ENCODE data around the gene PLD2.
A peak's percentile ranks its signal among the peaks of the same experiment; 100 is the strongest.
"Not testable (repeated sequence)": the region's sequence is repeated elsewhere in the genome, so short reads cannot be mapped to it uniquely, and the experiment has no call there.

Gene PLD2

GRCh38 chr17:4810696-4811290, 3.8 kb downstream of the PLD2 start:
- H3K36me3 Mint-ChIP-seq: peaks cover 14% of the 10 kb centered on the region
- H3K27ac Mint-ChIP-seq: no peak overlapping the region
- ATAC-seq (no peak), DNase-seq (ENCODE audit: low spot score in 2 of 2) (no peak)
- H3K4me3 Mint-ChIP-seq: no peak overlapping the region
- H3K9me3 Mint-ChIP-seq: no peaks in the 10 kb centered on the region
- peaks cover 21% of the 10 kb centered on the region for H3K4me1 Mint-ChIP-seq

- Mint-ChIP-seq H3K4me3 (no peak overlapping the region), H3K4me1 (peaks cover 18% of the 10 kb centered on the region), H3K36me3 (peaks cover 18% of the 10 kb centered on the region), H3K27ac (no peak overlapping the region), H3K9me3 (no peaks in the 10 kb centered on the region)
- DNase-seq (ENCODE audit: low spot score in 2 of 2) (no peak), ATAC-seq (no peak)
Observed at GRCh38 chr17:4811471-4811870, 4.5 kb downstream of the PLD2 start.

GRCh38 chr17:4812690-4813089, 5.7 kb downstream of the PLD2 start:
- no peak overlapping the region for H3K27ac Mint-ChIP-seq
- no peak overlapping the region for H3K4me3 Mint-ChIP-seq

GRCh38 chr17:4815043-4815675, 8.2 kb downstream of the PLD2 start:
- Mint-ChIP-seq H3K4me3 (no peak overlapping the region), H3K9me3 (no peaks in the 10 kb centered on the region), H3K27ac (no peak overlapping the region), H3K36me3 (peaks cover 36% of the 10 kb centered on the region), H3K4me1 (no peaks in the 10 kb centered on the region)
- no peak for DNase-seq (ENCODE audit: low spot score in 2 of 2)
- no peak for ATAC-seq

More at GRCh38 chr17:4812690-4813089, 5.7 kb downstream of the PLD2 start:
- no peak for ATAC-seq
- Mint-ChIP-seq H3K4me1 (peaks cover 16% of the 10 kb centered on the region), H3K36me3 (peaks cover 27% of the 10 kb centered on the region), H3K9me3 (no peaks in the 10 kb centered on the region)
- DNase-seq (ENCODE audit: low spot score in 2 of 2): no peak

- H3K9me3 Mint-ChIP-seq: no peaks in the 10 kb centered on the region
- peaks cover 45% of the 10 kb centered on the region for H3K36me3 Mint-ChIP-seq
- no peaks in the 10 kb centered on the region for H3K4me1 Mint-ChIP-seq
- DNase-seq (ENCODE audit: low spot score in 2 of 2): no peak
- H3K27ac Mint-ChIP-seq: no peak overlapping the region
- H3K4me3 Mint-ChIP-seq: no peak overlapping the region
- ATAC-seq: no peak
Observed at GRCh38 chr17:4816826-4817225, 9.9 kb downstream of the PLD2 start.

GRCh38 chr17:4818276-4818675, 11.3 kb downstream of the PLD2 start:
- ATAC-seq (no peak), DNase-seq (ENCODE audit: low spot score in 2 of 2) (no peak)
- no peak overlapping the region for H3K4me3 Mint-ChIP-seq
- H3K36me3 Mint-ChIP-seq: peaks cover 48% of the 10 kb centered on the region
- H3K9me3 Mint-ChIP-seq: no peaks in the 10 kb centered on the region
- H3K4me1 Mint-ChIP-seq: no peaks in the 10 kb centered on the region
- no peak overlapping the region for H3K27ac Mint-ChIP-seq

GRCh38 chr17:4822835-4823234, 15.9 kb downstream of the PLD2 start:
- no peak for ATAC-seq
- DNase-seq (ENCODE audit: low spot score in 2 of 2): no peak
- H3K36me3 Mint-ChIP-seq: peaks cover 29% of the 10 kb centered on the region

GRCh38 chr17:4823373-4824089, 16.6 kb downstream of the PLD2 start:
- no peak for ATAC-seq
- no peaks in the 10 kb centered on the region for H3K4me1 Mint-ChIP-seq
- no peak for DNase-seq (ENCODE audit: low spot score in 2 of 2)

More at GRCh38 chr17:4822835-4823234, 15.9 kb downstream of the PLD2 start:
- no peaks in the 10 kb centered on the region for H3K9me3 Mint-ChIP-seq
- no peak overlapping the region for H3K4me3 Mint-ChIP-seq
- no peak overlapping the region for H3K27ac Mint-ChIP-seq
- no peaks in the 10 kb centered on the region for H3K4me1 Mint-ChIP-seq

GRCh38 chr17:4827399-4827798, 20.4 kb downstream of the PLD2 start:
- no peak overlapping the region for H3K27ac Mint-ChIP-seq
- no peaks in the 10 kb centered on the region for H3K9me3 Mint-ChIP-seq
- no peaks in the 10 kb centered on the region for H3K36me3 Mint-ChIP-seq
- no peak overlapping the region for H3K4me3 Mint-ChIP-seq
- ATAC-seq (no peak), DNase-seq (ENCODE audit: low spot score in 2 of 2) (no peak)
- H3K4me1 Mint-ChIP-seq: no peaks in the 10 kb centered on the region

More at GRCh38 chr17:4823373-4824089, 16.6 kb downstream of the PLD2 start:
- Mint-ChIP-seq H3K36me3 (peaks cover 29% of the 10 kb centered on the region), H3K9me3 (no peaks in the 10 kb centered on the region), H3K27ac (peak overlapping the region; percentile 37), H3K4me3 (no peak overlapping the region)

- H3K9me3 Mint-ChIP-seq: not testable (repeated sequence)
Observed at GRCh38 chr17:4832829-4833177, 25.9 kb downstream of the PLD2 start.

GRCh38 chr17:4833178-4833940, 26.4 kb downstream of the PLD2 start, which contains the start of gene MINK1:
TSS of gene MINK1 (plus strand) at chr17:4833340. CDS start at chr17:4833584, 244 bp downstream.
- ATAC-seq: peak; percentile 94
- peak within 1 kb of the TSS; percentile 85 for H3K4me3 Mint-ChIP-seq
- peaks cover 45% of the 10 kb centered on the region for H3K4me1 Mint-ChIP-seq
- no peaks in the 10 kb centered on the region for H3K9me3 Mint-ChIP-seq
- DNase-seq (ENCODE audit: low spot score in 2 of 2): peak; percentile 82 to 93
- peak within 1 kb of the TSS; percentile 97 for H3K27ac Mint-ChIP-seq
- peaks cover 15% of the 10 kb centered on the region for H3K36me3 Mint-ChIP-seq

More at GRCh38 chr17:4832829-4833177, 25.9 kb downstream of the PLD2 start:
- Mint-ChIP-seq H3K27ac (peak overlapping the region; percentile 97), H3K36me3 (peaks cover 15% of the 10 kb centered on the region), H3K4me1 (peaks cover 41% of the 10 kb centered on the region), H3K4me3 (peak overlapping the region; percentile 85)
- DNase-seq (ENCODE audit: low spot score in 2 of 2): not testable (repeated sequence)
- peak; percentile 42 for ATAC-seq

- no peak for ATAC-seq
- no peak for DNase-seq (ENCODE audit: low spot score in 2 of 2)
- Mint-ChIP-seq H3K27ac (peak overlapping the region; percentile 97), H3K9me3 (no peaks in the 10 kb centered on the region), H3K36me3 (peaks cover 15% of the 10 kb centered on the region), H3K4me3 (peak overlapping the region; percentile 85), H3K4me1 (peaks cover 49% of the 10 kb centered on the region)
Observed at GRCh38 chr17:4833941-4834680, 27.2 kb downstream of the PLD2 start.

GRCh38 chr17:4834681-4835020, 27.7 kb downstream of the PLD2 start:
- Mint-ChIP-seq H3K4me3 (peak overlapping the region; percentile 85), H3K9me3 (no peaks in the 10 kb centered on the region), H3K27ac (peak overlapping the region; percentile 97), H3K36me3 (peaks cover 15% of the 10 kb centered on the region), H3K4me1 (peaks cover 55% of the 10 kb centered on the region)
- DNase-seq (ENCODE audit: low spot score in 2 of 2) (no peak), ATAC-seq (no peak)

GRCh38 chr17:4836221-4836620, 29.3 kb downstream of the PLD2 start:
- no peaks in the 10 kb centered on the region for H3K9me3 Mint-ChIP-seq
- peak overlapping the region; percentile 63 for H3K27ac Mint-ChIP-seq
- H3K36me3 Mint-ChIP-seq: peaks cover 22% of the 10 kb centered on the region
- DNase-seq (ENCODE audit: low spot score in 2 of 2): no peak
- peaks cover 70% of the 10 kb centered on the region for H3K4me1 Mint-ChIP-seq
- ATAC-seq: no peak
- H3K4me3 Mint-ChIP-seq: peak overlapping the region; percentile 85

Data from stimulated activated effector memory CD8-positive, alpha-beta T cell treated with anti-CD3 and anti-CD28 coated beads, Interleukin-12 subunit alpha, Interleukin-12 subunit beta, amount 100 ng/mL, for 72 hours (primary cell).